Measurements from ENCODE around the gene TPTE2.
"Not testable (repeated sequence)": the region's sequence is repeated elsewhere in the genome, so short reads cannot be mapped to it uniquely, and the experiment has no call there.

Gene TPTE2

GRCh38 chr13:19567820-19568534 lies 6.6 kb upstream of the TPTE2 start:
- H4K5ac ChIP-seq (ENCODE audit: low read length) = no peak overlapping the region
- no peaks in the 10 kb centered on the region for H3K79me2 ChIP-seq (ENCODE audit: control insufficient read depth, insufficient read depth, low read length)
- no peak overlapping the region for H2BK5ac ChIP-seq (ENCODE audit: low read length)
- H4K8ac ChIP-seq (ENCODE audit: low read depth, low read length) = no peak overlapping the region
- no peaks in the 10 kb centered on the region for H3K27me3 ChIP-seq (ENCODE audit: insufficient read depth, low read length, poor library complexity)
- H3K4ac ChIP-seq (ENCODE audit: low read depth, low read length) = no peak overlapping the region
- no peaks in the 10 kb centered on the region for H3K36me3 ChIP-seq (ENCODE audit: control insufficient read depth, insufficient read depth, low read length)
- DNase-seq = no peak
- H3K4me1 ChIP-seq (ENCODE audit: control insufficient read depth, low read depth, low read length) = no peaks in the 10 kb centered on the region
- no peak overlapping the region for H3K18ac ChIP-seq (ENCODE audit: low read length)
- no peak overlapping the region for H3K23ac ChIP-seq (ENCODE audit: low read length)
- no peak overlapping the region for H3K4me3 ChIP-seq (ENCODE audit: low read length)
- no peak overlapping the region for H2AK5ac ChIP-seq (ENCODE audit: low read length)
- no peak overlapping the region for H2BK120ac ChIP-seq (ENCODE audit: low read depth, low read length)
- H3K9ac ChIP-seq (ENCODE audit: low read length) = no peak overlapping the region
- H3K27ac ChIP-seq (ENCODE audit: low read depth, low read length) = no peak overlapping the region
- WGBS (ENCODE audit: extremely low coverage, insufficient coverage, low lambda C conversion rate) = no CpG with 5 or more reads among the region's 1 CpG
- no peak overlapping the region for H3K4me2 ChIP-seq (ENCODE audit: low read length)
- no peak overlapping the region for H3K56ac ChIP-seq (ENCODE audit: low read length)
- H2BK15ac ChIP-seq (replicated peaks; ENCODE audit: low read depth) = no peak overlapping the region
- H3K79me1 ChIP-seq (ENCODE audit: low read length) = no peaks in the 10 kb centered on the region

DNA sequence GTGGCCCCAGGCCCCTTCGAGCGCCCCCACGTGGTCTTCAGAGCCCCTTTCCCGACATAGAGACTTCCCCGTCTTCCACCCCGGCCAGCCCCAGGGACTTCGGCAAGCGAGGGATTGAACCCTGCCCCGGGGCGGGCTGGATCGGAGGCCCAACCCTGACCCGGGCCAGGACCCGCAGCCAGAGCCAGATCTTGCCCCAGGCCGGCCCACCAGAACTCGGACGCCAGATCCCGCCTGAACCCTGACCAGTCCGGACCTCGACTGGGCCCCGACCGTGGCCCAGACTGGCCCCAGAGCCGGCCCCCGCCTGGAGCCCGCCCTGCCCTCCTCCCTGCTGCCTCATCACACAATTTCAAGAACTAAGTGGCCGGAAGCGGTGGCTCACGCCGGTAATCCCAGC lies 253 bp upstream of the TPTE2 start:
- H3K27me3 ChIP-seq (ENCODE audit: insufficient read depth, low read length, poor library complexity) = no peaks in the 10 kb centered on the region
- no CpG with 5 or more reads among the region's 28 CpGs for WGBS (ENCODE audit: extremely low coverage, insufficient coverage, low lambda C conversion rate)
- no peak overlapping the region for H3K56ac ChIP-seq (ENCODE audit: low read length)
- H4K5ac ChIP-seq (ENCODE audit: low read length) = no peak overlapping the region
- no peaks in the 10 kb centered on the region for H3K79me2 ChIP-seq (ENCODE audit: control insufficient read depth, insufficient read depth, low read length)
- H4K8ac ChIP-seq (ENCODE audit: low read depth, low read length) = no peak overlapping the region
- H2BK5ac ChIP-seq (ENCODE audit: low read length) = no peak overlapping the region
- no peak overlapping the region for H3K9ac ChIP-seq (ENCODE audit: low read length)
- no peak overlapping the region for H2BK120ac ChIP-seq (ENCODE audit: low read depth, low read length)
- no peak overlapping the region for H3K4me3 ChIP-seq (ENCODE audit: low read length)
- no peak overlapping the region for H2AK5ac ChIP-seq (ENCODE audit: low read length)
- H3K4ac ChIP-seq (ENCODE audit: low read depth, low read length) = no peak overlapping the region
- H3K4me1 ChIP-seq (ENCODE audit: control insufficient read depth, low read depth, low read length) = no peaks in the 10 kb centered on the region
- DNase-seq = no peak
- no peak overlapping the region for H3K4me2 ChIP-seq (ENCODE audit: low read length)
- H3K18ac ChIP-seq (ENCODE audit: low read length) = no peak overlapping the region
- no peaks in the 10 kb centered on the region for H3K36me3 ChIP-seq (ENCODE audit: control insufficient read depth, insufficient read depth, low read length)
- no peak overlapping the region for H3K23ac ChIP-seq (ENCODE audit: low read length)
- H2BK15ac ChIP-seq (replicated peaks; ENCODE audit: low read depth) = no peak overlapping the region
- no peaks in the 10 kb centered on the region for H3K79me1 ChIP-seq (ENCODE audit: low read length)
- H3K27ac ChIP-seq (ENCODE audit: low read depth, low read length) = no peak overlapping the region

- no CpG with 5 or more reads among the region's 22 CpGs for WGBS (ENCODE audit: extremely low coverage, insufficient coverage, low lambda C conversion rate)
- not testable (repeated sequence) for H2BK5ac ChIP-seq (ENCODE audit: low read length); H3K79me1 ChIP-seq (ENCODE audit: low read length); DNase-seq; H3K27me3 ChIP-seq (ENCODE audit: insufficient read depth, low read length, poor library complexity); H3K36me3 ChIP-seq (ENCODE audit: control insufficient read depth, insufficient read depth, low read length); H3K4ac ChIP-seq (ENCODE audit: low read depth, low read length); H4K8ac ChIP-seq (ENCODE audit: low read depth, low read length); H3K79me2 ChIP-seq (ENCODE audit: control insufficient read depth, insufficient read depth, low read length); H3K18ac ChIP-seq (ENCODE audit: low read length); H3K4me3 ChIP-seq (ENCODE audit: low read length); H3K4me2 ChIP-seq (ENCODE audit: low read length); H3K4me1 ChIP-seq (ENCODE audit: control insufficient read depth, low read depth, low read length); H3K56ac ChIP-seq (ENCODE audit: low read length); H3K27ac ChIP-seq (ENCODE audit: low read depth, low read length); H2BK120ac ChIP-seq (ENCODE audit: low read depth, low read length); H3K23ac ChIP-seq (ENCODE audit: low read length); H2BK15ac ChIP-seq (replicated peaks; ENCODE audit: low read depth); H4K5ac ChIP-seq (ENCODE audit: low read length); H3K9ac ChIP-seq (ENCODE audit: low read length); H2AK5ac ChIP-seq (ENCODE audit: low read length)
These were observed 660 bp downstream of the TPTE2 start for GRCh38 chr13:19560672-19561071.

- H3K18ac ChIP-seq (ENCODE audit: low read length); H3K4me3 ChIP-seq (ENCODE audit: low read length); H3K23ac ChIP-seq (ENCODE audit: low read length); H4K5ac ChIP-seq (ENCODE audit: low read length); H3K27me3 ChIP-seq (ENCODE audit: insufficient read depth, low read length, poor library complexity); H3K27ac ChIP-seq (ENCODE audit: low read depth, low read length); H4K8ac ChIP-seq (ENCODE audit: low read depth, low read length); H3K4ac ChIP-seq (ENCODE audit: low read depth, low read length); H2BK5ac ChIP-seq (ENCODE audit: low read length); H2BK15ac ChIP-seq (replicated peaks; ENCODE audit: low read depth); H3K56ac ChIP-seq (ENCODE audit: low read length); H3K36me3 ChIP-seq (ENCODE audit: control insufficient read depth, insufficient read depth, low read length); H3K4me2 ChIP-seq (ENCODE audit: low read length); H3K4me1 ChIP-seq (ENCODE audit: control insufficient read depth, low read depth, low read length); H3K79me1 ChIP-seq (ENCODE audit: low read length); H3K9ac ChIP-seq (ENCODE audit: low read length); H2BK120ac ChIP-seq (ENCODE audit: low read depth, low read length); H2AK5ac ChIP-seq (ENCODE audit: low read length); H3K79me2 ChIP-seq (ENCODE audit: control insufficient read depth, insufficient read depth, low read length); DNase-seq: not testable (repeated sequence)
- WGBS (ENCODE audit: extremely low coverage, insufficient coverage, low lambda C conversion rate) = no CpG with 5 or more reads among the region's 10 CpGs
These were observed 1.6 kb downstream of the TPTE2 start for GRCh38 chr13:19559739-19560138.

GRCh38 chr13:19557287-19557686 lies 4.0 kb downstream of the TPTE2 start:
- H2BK120ac ChIP-seq (ENCODE audit: low read depth, low read length); H2BK15ac ChIP-seq (replicated peaks; ENCODE audit: low read depth); H3K18ac ChIP-seq (ENCODE audit: low read length); H3K79me1 ChIP-seq (ENCODE audit: low read length); H2BK5ac ChIP-seq (ENCODE audit: low read length); H3K27ac ChIP-seq (ENCODE audit: low read depth, low read length); H3K56ac ChIP-seq (ENCODE audit: low read length); H3K36me3 ChIP-seq (ENCODE audit: control insufficient read depth, insufficient read depth, low read length); H2AK5ac ChIP-seq (ENCODE audit: low read length); H3K4ac ChIP-seq (ENCODE audit: low read depth, low read length); DNase-seq; H3K23ac ChIP-seq (ENCODE audit: low read length); H3K4me2 ChIP-seq (ENCODE audit: low read length); H3K9ac ChIP-seq (ENCODE audit: low read length); H3K4me3 ChIP-seq (ENCODE audit: low read length); H3K79me2 ChIP-seq (ENCODE audit: control insufficient read depth, insufficient read depth, low read length); H4K8ac ChIP-seq (ENCODE audit: low read depth, low read length); H3K4me1 ChIP-seq (ENCODE audit: control insufficient read depth, low read depth, low read length); H3K27me3 ChIP-seq (ENCODE audit: insufficient read depth, low read length, poor library complexity); H4K5ac ChIP-seq (ENCODE audit: low read length): not testable (repeated sequence)
- WGBS (ENCODE audit: extremely low coverage, insufficient coverage, low lambda C conversion rate) = no CpG with 5 or more reads among the region's 4 CpGs

- H2BK15ac ChIP-seq (replicated peaks; ENCODE audit: low read depth); H3K4me2 ChIP-seq (ENCODE audit: low read length); H3K27me3 ChIP-seq (ENCODE audit: insufficient read depth, low read length, poor library complexity); H3K4ac ChIP-seq (ENCODE audit: low read depth, low read length); H2BK5ac ChIP-seq (ENCODE audit: low read length); H3K18ac ChIP-seq (ENCODE audit: low read length); H3K56ac ChIP-seq (ENCODE audit: low read length); H2AK5ac ChIP-seq (ENCODE audit: low read length); DNase-seq; H3K9ac ChIP-seq (ENCODE audit: low read length); H3K79me2 ChIP-seq (ENCODE audit: control insufficient read depth, insufficient read depth, low read length); H3K27ac ChIP-seq (ENCODE audit: low read depth, low read length); H3K4me3 ChIP-seq (ENCODE audit: low read length); H3K23ac ChIP-seq (ENCODE audit: low read length); H4K5ac ChIP-seq (ENCODE audit: low read length); H3K79me1 ChIP-seq (ENCODE audit: low read length); H3K36me3 ChIP-seq (ENCODE audit: control insufficient read depth, insufficient read depth, low read length); H4K8ac ChIP-seq (ENCODE audit: low read depth, low read length); H3K4me1 ChIP-seq (ENCODE audit: control insufficient read depth, low read depth, low read length); H2BK120ac ChIP-seq (ENCODE audit: low read depth, low read length): not testable (repeated sequence)
- WGBS (ENCODE audit: extremely low coverage, insufficient coverage, low lambda C conversion rate) = no CpG with 5 or more reads among the region's 4 CpGs
These were observed 12.1 kb downstream of the TPTE2 start for GRCh38 chr13:19549245-19549644.

All from mesendoderm (in vitro differentiated cells).